HL-60 (cell line): ENCODE data around the gene RERE.

Source experiments
- DNase-seq, 2 experiments: peaks; one replicate each; pipeline ENCODE4 v3.0.0-alpha.2; 2010 to 2020; ENCODE audit warnings: low read depth in 1 of 2, low spot score in 1 of 2
- H3K27ac ChIP-seq: fragments of 250-450 bp; sonication (Bioruptor Pico); replicated peaks from 2 replicates; pipeline ENCODE4 v1.5.1; 2020; ENCODE audit warnings: mild to moderate bottlenecking, moderate library complexity
- H3K27me3 ChIP-seq: fragments of 250-450 bp; sonication (Bioruptor Pico); 2 replicates; pipeline ENCODE4 v1.5.1; 2021; ENCODE audit warnings: mild to moderate bottlenecking, moderate library complexity; ENCODE audit not compliant: insufficient read depth, poor library complexity, severe bottlenecking
- H3K4me3 ChIP-seq: replicated peaks from 2 replicates; pipeline ENCODE4 v1.5.1; 2011; ENCODE audit warnings: mild to moderate bottlenecking, control low read depth, low read length; ENCODE audit not compliant: insufficient read depth
- CTCF ChIP-seq: IDR thresholded peaks from one replicate; pipeline ENCODE4 v1.5.1; 2011; ENCODE audit warnings: low read length, control low read depth, inconsistent platforms; ENCODE audit not compliant: insufficient read depth
- GABPA ChIP-seq: IDR thresholded peaks from 2 replicates; pipeline ENCODE4 v1.6.1; 2012; ENCODE audit warnings: low read depth
- POLR2AphosphoS5 ChIP-seq: IDR thresholded peaks from 2 replicates; pipeline ENCODE4 v1.6.1; 2012; ENCODE audit warnings: low read depth
- REST ChIP-seq: IDR thresholded peaks from 2 replicates; pipeline ENCODE4 v1.6.1; 2012; ENCODE audit warnings: low read depth; ENCODE audit not compliant: insufficient replicate concordance
- SPI1 ChIP-seq: IDR thresholded peaks from 2 replicates; pipeline ENCODE4 v1.6.1; 2012; ENCODE audit warnings: low read depth, mild to moderate bottlenecking, borderline replicate concordance

RERE gene

GRCh38 chr1:8467308-8467707, 350.1 kb downstream of the RERE start:
- Histone ChIP-seq H3K27ac (no peak overlapping the region), H3K27me3 (no peaks in the 10 kb centered on the region), H3K4me3 (no peak overlapping the region)
- TF ChIP-seq REST (no peak), POLR2AphosphoS5 (no peak), GABPA (no peak), SPI1 (no peak), CTCF (no peak)
- no peak for DNase-seq

GRCh38 chr1:8465692-8466091, 351.7 kb downstream of the RERE start:
- TF ChIP-seq CTCF = no peak
- no peak for TF ChIP-seq GABPA
- TF ChIP-seq SPI1 = no peak
- TF ChIP-seq POLR2AphosphoS5 = no peak
- TF ChIP-seq REST = no peak
- DNase-seq = peak in 1 of 2 experiments; percentile 55
- Histone ChIP-seq H3K27me3 (no peaks in the 10 kb centered on the region), H3K27ac (no peak overlapping the region), H3K4me3 (no peak overlapping the region)

- Histone ChIP-seq H3K27ac (no peak overlapping the region), H3K4me3 (no peak overlapping the region), H3K27me3 (no peaks in the 10 kb centered on the region)
- DNase-seq = no peak
- TF ChIP-seq POLR2AphosphoS5 = no peak
- no peak for TF ChIP-seq SPI1
- no peak for TF ChIP-seq GABPA
- no peak for TF ChIP-seq REST
- TF ChIP-seq CTCF = no peak
Observed at GRCh38 chr1:8465013-8465412, 352.4 kb downstream of the RERE start.
